ENCODE data around the gene EFHC2.

EFHC2 gene

DNA sequence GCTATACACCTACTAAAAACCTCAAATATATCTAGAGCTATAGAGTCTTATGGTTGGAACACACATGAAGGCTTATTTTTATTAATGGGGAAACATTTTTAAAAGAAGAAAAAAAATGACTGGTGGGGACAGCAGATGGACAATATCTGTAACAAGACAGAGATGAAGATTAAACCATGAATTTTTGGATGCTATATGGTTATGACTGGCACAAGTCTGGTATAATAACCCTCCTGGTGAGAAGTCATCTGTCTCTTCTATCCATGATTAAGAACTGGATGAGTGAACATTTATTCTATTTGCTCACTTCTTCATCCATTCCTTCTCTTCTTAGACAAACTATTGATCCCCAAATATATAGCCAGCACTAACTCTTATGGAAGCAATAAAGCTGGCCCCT lies 104.4 kb downstream of the EFHC2 start:
- Histone ChIP-seq H3K9me3 (ENCODE audit: control insufficient read depth, low read length) (no peaks in the 10 kb centered on the region), H3K27ac (ENCODE audit: low read depth, low read length, severe bottlenecking) (no peak overlapping the region), H3K36me3 (ENCODE audit: control insufficient read depth, insufficient read depth, low read length) (no peaks in the 10 kb centered on the region), H3K4me3 (ENCODE audit: extremely low read depth, insufficient read depth, low read length, poor library complexity, severe bottlenecking) (no peak overlapping the region), H3K4me1 (ENCODE audit: control insufficient read depth, insufficient read depth, low read length, poor library complexity, severe bottlenecking) (peaks cover 2% of the 10 kb centered on the region)

DNA sequence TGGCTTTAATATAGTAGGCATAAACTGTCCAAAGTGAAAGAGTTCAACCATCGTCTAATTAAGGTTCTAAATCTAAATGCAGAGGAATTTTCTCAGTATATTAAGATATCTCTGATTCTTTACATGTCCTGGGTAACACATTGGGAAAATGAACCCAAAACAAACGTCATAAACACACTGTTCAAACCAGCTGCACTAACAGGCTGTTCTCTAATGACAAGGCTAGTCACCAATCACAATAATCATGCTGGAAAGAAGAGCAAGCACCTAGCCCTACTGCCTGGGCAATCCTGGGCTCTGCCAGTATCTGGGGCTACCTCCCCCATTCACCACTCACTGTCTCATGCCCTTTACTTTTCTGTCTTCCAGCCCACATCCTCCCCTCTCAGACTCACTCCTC lies 107.9 kb downstream of the EFHC2 start:
- H3K27ac ChIP-seq (ENCODE audit: low read depth, low read length, severe bottlenecking), result no peak overlapping the region
- no CpG with 5 or more reads among the region's 2 CpGs for WGBS, 2 experiments (ENCODE audit: insufficient coverage in 2 of 2)
- H3K4me1 ChIP-seq (ENCODE audit: control insufficient read depth, insufficient read depth, low read length, poor library complexity, severe bottlenecking), result no peaks in the 10 kb centered on the region
- H3K36me3 ChIP-seq (ENCODE audit: control insufficient read depth, insufficient read depth, low read length), result no peaks in the 10 kb centered on the region
- H3K9me3 ChIP-seq (ENCODE audit: control insufficient read depth, low read length), result no peaks in the 10 kb centered on the region
- no peak overlapping the region for H3K4me3 ChIP-seq (ENCODE audit: extremely low read depth, insufficient read depth, low read length, poor library complexity, severe bottlenecking)

DNA sequence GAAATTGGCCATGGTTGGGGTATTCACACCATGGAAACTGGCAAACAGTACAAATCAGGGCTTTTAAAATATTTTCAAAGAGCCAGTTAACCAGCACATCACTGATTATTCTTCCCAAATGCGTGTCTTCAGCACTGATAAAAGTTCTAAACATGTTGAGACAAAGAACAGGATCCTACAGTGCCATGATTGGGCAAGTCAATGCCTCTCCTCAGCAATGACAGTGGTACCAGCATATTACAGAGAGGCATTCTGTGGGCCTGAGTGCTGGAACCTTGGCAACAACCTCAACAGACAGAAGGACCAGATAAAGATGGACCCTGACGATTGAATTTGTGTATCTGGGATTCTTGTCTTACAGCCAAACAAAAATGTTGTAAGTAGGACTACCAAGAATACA lies 108.9 kb downstream of the EFHC2 start:
- Histone ChIP-seq H3K4me3 (ENCODE audit: extremely low read depth, insufficient read depth, low read length, poor library complexity, severe bottlenecking) (no peak overlapping the region), H3K27ac (ENCODE audit: low read depth, low read length, severe bottlenecking) (no peak overlapping the region), H3K9me3 (ENCODE audit: control insufficient read depth, low read length) (no peaks in the 10 kb centered on the region), H3K36me3 (ENCODE audit: control insufficient read depth, insufficient read depth, low read length) (no peaks in the 10 kb centered on the region), H3K4me1 (ENCODE audit: control insufficient read depth, insufficient read depth, low read length, poor library complexity, severe bottlenecking) (no peaks in the 10 kb centered on the region)
- 80 to 100% methylated on average over 1 of the region's 2 CpGs for WGBS, 2 experiments (ENCODE audit: insufficient coverage in 2 of 2)

DNA sequence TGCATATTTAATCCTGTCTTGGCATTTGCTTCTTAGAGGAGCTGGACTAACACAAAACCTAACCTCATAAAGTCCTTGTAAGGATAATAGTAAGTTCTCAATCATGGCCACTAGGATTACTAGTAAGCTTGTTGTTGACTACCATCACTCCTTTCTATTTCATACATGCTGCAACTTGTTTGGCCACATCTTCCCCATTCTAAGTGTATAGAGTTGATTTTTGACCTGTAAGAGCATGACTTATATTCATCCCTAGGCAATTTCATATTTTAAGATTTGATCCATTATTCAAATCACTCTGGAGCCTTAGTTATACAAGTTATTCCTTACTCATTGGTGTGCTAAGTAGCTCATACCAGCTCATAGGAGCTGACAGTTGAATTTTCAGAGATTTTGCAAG lies 109.4 kb downstream of the EFHC2 start:
- H3K27ac ChIP-seq (ENCODE audit: low read depth, low read length, severe bottlenecking), result no peak overlapping the region
- H3K4me1 ChIP-seq (ENCODE audit: control insufficient read depth, insufficient read depth, low read length, poor library complexity, severe bottlenecking), result no peaks in the 10 kb centered on the region
- no peaks in the 10 kb centered on the region for H3K36me3 ChIP-seq (ENCODE audit: control insufficient read depth, insufficient read depth, low read length)
- H3K9me3 ChIP-seq (ENCODE audit: control insufficient read depth, low read length), result no peaks in the 10 kb centered on the region
- no peak overlapping the region for H3K4me3 ChIP-seq (ENCODE audit: extremely low read depth, insufficient read depth, low read length, poor library complexity, severe bottlenecking)

DNA sequence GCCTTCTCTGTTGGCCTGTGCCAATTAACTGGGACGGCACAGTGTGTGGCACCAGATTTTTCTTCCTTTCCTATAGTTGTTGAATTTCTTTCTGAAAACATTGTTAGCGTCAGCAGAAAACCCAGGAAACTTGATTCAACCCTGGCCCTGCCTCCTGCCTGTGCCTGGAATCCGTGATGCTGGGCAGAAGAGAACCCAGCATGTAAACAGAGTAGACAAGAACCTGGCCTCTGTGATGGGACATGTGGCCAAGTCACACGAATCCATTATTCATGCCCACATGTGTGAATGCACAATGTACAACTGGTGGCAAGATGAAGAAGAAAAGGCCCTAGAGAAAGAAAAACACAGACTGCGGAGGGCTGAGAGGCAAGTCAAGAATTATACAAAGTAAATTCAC lies 111.4 kb downstream of the EFHC2 start:
- Histone ChIP-seq H3K4me3 (ENCODE audit: extremely low read depth, insufficient read depth, low read length, poor library complexity, severe bottlenecking) (no peak overlapping the region), H3K27ac (ENCODE audit: low read depth, low read length, severe bottlenecking) (no peak overlapping the region), H3K9me3 (ENCODE audit: control insufficient read depth, low read length) (no peaks in the 10 kb centered on the region), H3K36me3 (ENCODE audit: control insufficient read depth, insufficient read depth, low read length) (no peaks in the 10 kb centered on the region), H3K4me1 (ENCODE audit: control insufficient read depth, insufficient read depth, low read length, poor library complexity, severe bottlenecking) (no peaks in the 10 kb centered on the region)
- WGBS, 2 experiments (ENCODE audit: insufficient coverage in 2 of 2), result 83 to 100% methylated on average over 1 to 2 of the region's 5 CpGs

DNA sequence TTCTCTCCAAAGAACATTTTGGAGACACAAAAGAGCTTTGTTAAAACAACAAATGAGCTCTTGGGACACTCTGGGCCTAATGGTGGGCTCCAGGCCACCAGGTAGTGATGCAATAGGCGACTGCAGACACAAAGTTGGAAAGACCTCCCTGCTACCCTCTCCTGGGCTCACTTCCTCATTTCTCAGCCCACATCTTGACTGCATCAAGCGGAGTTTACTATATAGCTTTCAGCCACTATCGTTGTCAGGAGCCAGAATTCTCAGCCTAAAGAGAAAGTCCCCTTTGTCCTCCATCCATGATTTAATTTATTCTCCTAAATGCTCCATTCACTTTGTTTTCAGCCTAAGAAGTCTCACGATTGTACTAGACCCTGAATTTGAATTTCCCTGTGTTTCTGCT lies 114.9 kb downstream of the EFHC2 start:
- H3K36me3 ChIP-seq (ENCODE audit: control insufficient read depth, insufficient read depth, low read length), result no peaks in the 10 kb centered on the region
- no peak overlapping the region for H3K27ac ChIP-seq (ENCODE audit: low read depth, low read length, severe bottlenecking)
- H3K4me3 ChIP-seq (ENCODE audit: extremely low read depth, insufficient read depth, low read length, poor library complexity, severe bottlenecking), result no peak overlapping the region
- no peaks in the 10 kb centered on the region for H3K4me1 ChIP-seq (ENCODE audit: control insufficient read depth, insufficient read depth, low read length, poor library complexity, severe bottlenecking)
- WGBS, 2 experiments (ENCODE audit: insufficient coverage in 2 of 2), result 94 to 100% methylated on average over 1 to 4 of the region's 4 CpGs
- H3K9me3 ChIP-seq (ENCODE audit: control insufficient read depth, low read length), result no peaks in the 10 kb centered on the region

DNA sequence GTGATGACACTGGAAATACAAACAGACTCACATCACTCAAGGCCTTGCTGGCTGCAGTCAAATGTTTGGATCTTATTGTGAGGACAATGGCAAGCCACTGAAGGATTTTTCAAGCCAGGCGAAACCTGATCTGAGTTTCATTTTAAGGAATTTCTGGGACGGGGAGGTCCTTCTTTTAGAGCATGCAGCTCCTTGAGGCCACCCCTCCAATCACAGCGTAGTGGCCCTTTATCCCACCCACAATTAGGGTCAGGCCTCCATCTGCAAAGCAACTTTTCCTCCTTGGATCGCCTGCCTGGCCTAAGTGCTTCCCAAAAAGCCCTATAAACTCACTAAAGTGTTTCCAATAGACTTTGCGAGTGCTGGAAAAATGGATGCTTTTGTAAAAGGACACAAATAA lies 115.5 kb downstream of the EFHC2 start:
- Histone ChIP-seq H3K27ac (ENCODE audit: low read depth, low read length, severe bottlenecking) (no peak overlapping the region), H3K4me3 (ENCODE audit: extremely low read depth, insufficient read depth, low read length, poor library complexity, severe bottlenecking) (no peak overlapping the region), H3K36me3 (ENCODE audit: control insufficient read depth, insufficient read depth, low read length) (no peaks in the 10 kb centered on the region), H3K4me1 (ENCODE audit: control insufficient read depth, insufficient read depth, low read length, poor library complexity, severe bottlenecking) (no peaks in the 10 kb centered on the region), H3K9me3 (ENCODE audit: control insufficient read depth, low read length) (no peaks in the 10 kb centered on the region)
- WGBS, 2 experiments (ENCODE audit: insufficient coverage in 2 of 2), result 86 to 100% methylated on average over 1 of the region's 5 CpGs

DNA sequence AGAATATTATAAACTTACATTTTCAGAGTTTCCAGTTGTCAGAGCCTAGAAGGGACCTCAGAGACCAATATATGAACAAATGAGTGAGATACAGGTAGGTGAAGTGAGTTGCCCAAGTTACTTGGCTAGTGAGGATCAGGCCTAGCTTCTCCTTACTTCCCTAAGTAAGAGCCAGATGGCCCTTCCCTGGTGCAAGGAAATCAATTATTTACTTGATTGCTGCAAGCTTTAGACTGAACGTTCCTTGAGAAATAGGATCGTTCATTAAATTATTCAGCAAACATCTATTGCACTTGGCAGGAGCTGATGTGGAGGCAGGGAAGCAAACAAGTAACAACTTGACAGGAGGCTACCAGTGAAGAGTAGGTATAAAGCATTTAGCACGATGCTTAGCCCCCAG lies 117.8 kb downstream of the EFHC2 start:
- WGBS, 2 experiments (ENCODE audit: insufficient coverage in 2 of 2), result 100% methylated on average over 1 of the region's 3 CpGs
- no peak overlapping the region for H3K4me3 ChIP-seq (ENCODE audit: extremely low read depth, insufficient read depth, low read length, poor library complexity, severe bottlenecking)
- H3K27ac ChIP-seq (ENCODE audit: low read depth, low read length, severe bottlenecking), result no peak overlapping the region
- H3K4me1 ChIP-seq (ENCODE audit: control insufficient read depth, insufficient read depth, low read length, poor library complexity, severe bottlenecking), result no peaks in the 10 kb centered on the region
- no peaks in the 10 kb centered on the region for H3K36me3 ChIP-seq (ENCODE audit: control insufficient read depth, insufficient read depth, low read length)
- no peaks in the 10 kb centered on the region for H3K9me3 ChIP-seq (ENCODE audit: control insufficient read depth, low read length)

DNA sequence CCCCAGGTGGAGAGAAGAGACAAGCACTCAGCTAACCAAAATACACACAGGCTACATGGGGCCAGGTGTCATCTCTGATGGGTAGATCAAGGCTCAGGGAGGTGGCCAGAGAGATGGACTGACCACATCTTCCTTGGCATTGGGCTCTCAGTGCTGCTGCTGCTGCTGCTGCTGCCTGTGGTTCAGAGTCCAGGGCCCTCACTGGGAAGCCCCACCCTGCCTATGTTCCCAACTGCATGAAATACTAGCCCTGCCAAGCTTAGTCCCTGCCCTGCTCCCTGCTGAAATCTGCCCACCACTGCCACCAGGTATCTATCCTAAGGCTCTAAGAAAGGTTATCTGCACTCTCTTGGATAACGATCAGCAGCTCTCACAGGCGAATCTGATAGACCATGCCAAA lies 118.7 kb downstream of the EFHC2 start:
- Histone ChIP-seq H3K9me3 (ENCODE audit: control insufficient read depth, low read length) (no peaks in the 10 kb centered on the region), H3K4me3 (ENCODE audit: extremely low read depth, insufficient read depth, low read length, poor library complexity, severe bottlenecking) (no peak overlapping the region), H3K36me3 (ENCODE audit: control insufficient read depth, insufficient read depth, low read length) (no peaks in the 10 kb centered on the region), H3K27ac (ENCODE audit: low read depth, low read length, severe bottlenecking) (no peak overlapping the region), H3K4me1 (ENCODE audit: control insufficient read depth, insufficient read depth, low read length, poor library complexity, severe bottlenecking) (no peaks in the 10 kb centered on the region)
- 60% methylated on average over 2 of the region's 2 CpGs; no CpG with 5 or more reads in 1 of the 2 experiments for WGBS, 2 experiments (ENCODE audit: insufficient coverage in 2 of 2)

DNA sequence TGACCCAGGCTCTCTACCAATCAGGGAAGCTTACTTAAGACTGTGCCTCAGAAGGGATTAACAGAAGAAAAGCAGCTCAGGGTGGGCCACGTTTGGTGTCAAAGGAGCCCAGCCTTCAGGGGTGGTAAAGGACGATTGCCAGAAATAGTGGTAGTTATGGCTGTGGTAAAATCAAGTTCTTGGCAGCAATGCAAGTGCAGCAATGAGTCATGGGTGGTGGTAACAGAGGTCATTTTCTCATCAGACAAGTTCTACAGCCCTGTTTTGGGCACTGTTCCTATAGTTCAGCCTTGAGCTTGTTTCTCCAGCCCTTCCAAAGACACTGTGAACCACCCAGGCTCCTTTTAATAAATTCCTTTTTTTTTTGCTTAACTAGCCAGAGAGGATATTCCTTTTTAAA lies 120.3 kb downstream of the EFHC2 start:
- WGBS, 2 experiments (ENCODE audit: insufficient coverage in 2 of 2), result 67% methylated on average over 1 of the region's 2 CpGs; no CpG with 5 or more reads in 1 of the 2 experiments
- Histone ChIP-seq H3K9me3 (ENCODE audit: control insufficient read depth, low read length) (no peaks in the 10 kb centered on the region), H3K4me1 (ENCODE audit: control insufficient read depth, insufficient read depth, low read length, poor library complexity, severe bottlenecking) (no peaks in the 10 kb centered on the region), H3K27ac (ENCODE audit: low read depth, low read length, severe bottlenecking) (no peak overlapping the region), H3K36me3 (ENCODE audit: control insufficient read depth, insufficient read depth, low read length) (no peaks in the 10 kb centered on the region), H3K4me3 (ENCODE audit: extremely low read depth, insufficient read depth, low read length, poor library complexity, severe bottlenecking) (no peak overlapping the region)

DNA sequence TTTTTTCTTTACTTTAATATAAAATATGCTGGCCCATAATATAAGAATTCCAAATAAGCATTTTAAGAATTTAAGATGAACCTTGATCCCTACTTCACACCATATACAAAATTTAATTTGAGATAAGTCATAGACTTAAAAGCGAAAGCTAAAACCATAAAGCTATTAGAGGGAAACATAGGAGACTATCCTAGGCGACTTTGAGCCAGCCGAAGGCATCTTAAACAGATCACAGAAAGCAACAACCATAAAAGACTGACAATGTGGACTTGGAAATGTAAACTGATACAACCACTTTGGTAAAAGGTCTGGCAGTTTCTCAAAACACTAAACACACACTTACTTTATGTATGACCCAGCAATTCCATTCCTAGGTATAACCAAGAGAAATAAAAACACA lies 125.0 kb downstream of the EFHC2 start:
- H3K4me3 ChIP-seq (ENCODE audit: extremely low read depth, insufficient read depth, low read length, poor library complexity, severe bottlenecking), result no peak overlapping the region
- no peak overlapping the region for H3K27ac ChIP-seq (ENCODE audit: low read depth, low read length, severe bottlenecking)
- H3K4me1 ChIP-seq (ENCODE audit: control insufficient read depth, insufficient read depth, low read length, poor library complexity, severe bottlenecking), result no peaks in the 10 kb centered on the region
- WGBS, 2 experiments (ENCODE audit: insufficient coverage in 2 of 2), result no CpG with 5 or more reads among the region's 3 CpGs
- no peaks in the 10 kb centered on the region for H3K9me3 ChIP-seq (ENCODE audit: control insufficient read depth, low read length)
- H3K36me3 ChIP-seq (ENCODE audit: control insufficient read depth, insufficient read depth, low read length), result no peaks in the 10 kb centered on the region

DNA sequence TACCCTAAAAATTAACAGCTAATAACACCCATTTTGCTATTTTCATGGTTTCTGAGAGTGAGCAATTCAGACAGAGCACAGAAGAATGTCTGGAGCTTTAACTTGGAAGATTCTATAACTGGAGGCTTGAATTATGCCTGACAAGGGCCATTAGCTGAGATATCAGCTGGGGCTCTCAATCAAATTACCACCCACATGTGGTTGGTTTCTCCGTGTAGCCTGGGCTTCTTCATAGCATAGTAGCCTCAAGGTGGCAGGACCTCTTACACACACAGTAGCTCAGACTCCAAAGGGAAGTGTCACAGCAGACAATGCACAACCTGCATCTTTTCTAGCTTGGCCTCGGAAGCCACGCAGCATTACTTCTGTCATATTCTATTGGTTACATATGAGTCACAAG lies 127.3 kb downstream of the EFHC2 start:
- Histone ChIP-seq H3K36me3 (ENCODE audit: control insufficient read depth, insufficient read depth, low read length) (no peaks in the 10 kb centered on the region), H3K27ac (ENCODE audit: low read depth, low read length, severe bottlenecking) (no peak overlapping the region), H3K9me3 (ENCODE audit: control insufficient read depth, low read length) (no peaks in the 10 kb centered on the region), H3K4me1 (ENCODE audit: control insufficient read depth, insufficient read depth, low read length, poor library complexity, severe bottlenecking) (no peaks in the 10 kb centered on the region), H3K4me3 (ENCODE audit: extremely low read depth, insufficient read depth, low read length, poor library complexity, severe bottlenecking) (no peak overlapping the region)
- 100% methylated on average over 2 of the region's 3 CpGs; no CpG with 5 or more reads in 1 of the 2 experiments for WGBS, 2 experiments (ENCODE audit: insufficient coverage in 2 of 2)

All from mesodermal cell (in vitro differentiated cells).